ENCODE data around the gene RNASE8. TPM values are rescaled to one million over a fixed set of nuclear protein-coding genes. Genes with fewer than 3 reads are reported as not detected.

The RNASE8 gene
- total RNA-seq, 1 experiment from 2014 or later, result not detected

DNA sequence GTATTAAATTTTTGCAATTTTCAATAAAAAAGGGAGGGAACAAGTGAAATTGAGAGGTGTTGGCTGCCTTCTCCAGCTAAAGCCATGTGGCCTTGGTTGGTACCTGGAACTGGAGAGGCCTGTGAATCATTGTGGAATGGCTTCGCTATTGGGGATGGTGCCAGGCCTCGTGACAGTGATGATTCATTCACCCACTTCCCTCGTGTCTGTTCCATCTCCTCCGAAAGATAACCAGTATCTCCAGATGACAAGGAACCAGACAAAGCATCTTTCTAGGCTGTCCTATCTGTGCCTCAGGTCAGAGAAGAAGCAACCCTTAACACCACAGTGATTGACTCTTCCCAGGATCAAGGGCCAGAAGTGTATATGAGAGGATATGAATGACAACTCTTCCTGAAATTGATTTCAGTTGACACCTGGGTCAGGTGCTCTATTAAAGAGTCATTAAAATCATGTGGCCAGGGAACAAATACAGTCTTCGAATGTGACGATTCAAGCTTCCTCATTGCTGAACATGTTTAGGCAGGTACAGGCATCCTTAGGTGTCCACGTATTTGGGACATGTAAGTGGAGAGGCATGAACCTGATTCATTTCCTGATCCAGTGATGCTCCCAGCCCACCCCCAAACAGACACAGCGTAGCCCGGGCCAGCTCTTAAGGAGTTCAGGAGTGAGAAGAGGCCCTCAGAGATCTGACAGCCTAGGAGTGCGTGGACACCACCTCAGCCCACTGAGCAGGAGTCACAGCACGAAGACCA is 15.8 kb upstream of the RNASE8 start, which contains the start of gene RNASE7:
Gene RNASE7, plus strand, starts transcription at position 687 of the 758 bp plus-strand sequence. CDS start 631 bp downstream, outside the sequence.
- H3K9me3 ChIP-seq (ENCODE audit: low read length), result no peaks in the 10 kb centered on the region
- no peaks in the 10 kb centered on the region for H3K79me2 ChIP-seq (ENCODE audit: low read length)
- no peak within 1 kb of the TSS for H3K27ac ChIP-seq (ENCODE audit: low read length)
- no peaks in the 10 kb centered on the region for H3K27me3 ChIP-seq (ENCODE audit: low read length)
- no peak for DNase-seq
- no peak within 1 kb of the TSS for H3K4me3 ChIP-seq (ENCODE audit: low read length)
- no peaks in the 10 kb centered on the region for H3K9me2 ChIP-seq (replicated peaks; ENCODE audit: insufficient read depth, low read length)
- no peaks in the 10 kb centered on the region for H3K36me3 ChIP-seq (ENCODE audit: insufficient read depth, low read length)
- H4K20me1 ChIP-seq (ENCODE audit: insufficient read depth, low read depth, low read length), result no peaks in the 10 kb centered on the region
- H3K9ac ChIP-seq (ENCODE audit: low read length), result no peak within 1 kb of the TSS
- no peak within 1 kb of the TSS for H3K4me2 ChIP-seq (ENCODE audit: low read depth, low read length, poor library complexity, severe bottlenecking)
- H3K4me1 ChIP-seq (ENCODE audit: low read length), result no peaks in the 10 kb centered on the region
- no peak within 1 kb of the TSS for H2AFZ ChIP-seq (ENCODE audit: low read length)

DNA sequence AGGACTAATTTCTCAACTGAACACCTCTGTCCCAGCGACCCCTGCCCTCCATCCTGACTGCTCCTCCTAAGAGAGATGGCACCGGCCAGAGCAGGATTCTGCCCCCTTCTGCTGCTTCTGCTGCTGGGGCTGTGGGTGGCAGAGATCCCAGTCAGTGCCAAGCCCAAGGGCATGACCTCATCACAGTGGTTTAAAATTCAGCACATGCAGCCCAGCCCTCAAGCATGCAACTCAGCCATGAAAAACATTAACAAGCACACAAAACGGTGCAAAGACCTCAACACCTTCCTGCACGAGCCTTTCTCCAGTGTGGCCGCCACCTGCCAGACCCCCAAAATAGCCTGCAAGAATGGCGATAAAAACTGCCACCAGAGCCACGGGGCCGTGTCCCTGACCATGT is 14.7 kb upstream of the RNASE8 start:
- Histone ChIP-seq H2AFZ (ENCODE audit: low read length) (no peak overlapping the region), H3K9me2 (replicated peaks; ENCODE audit: insufficient read depth, low read length) (no peaks in the 10 kb centered on the region), H3K4me2 (ENCODE audit: low read depth, low read length, poor library complexity, severe bottlenecking) (no peak overlapping the region), H3K4me3 (ENCODE audit: low read length) (no peak overlapping the region), H3K4me1 (ENCODE audit: low read length) (no peaks in the 10 kb centered on the region), H3K9ac (ENCODE audit: low read length) (no peak overlapping the region), H4K20me1 (ENCODE audit: insufficient read depth, low read depth, low read length) (no peaks in the 10 kb centered on the region), H3K27me3 (ENCODE audit: low read length) (no peaks in the 10 kb centered on the region), H3K9me3 (ENCODE audit: low read length) (no peaks in the 10 kb centered on the region), H3K79me2 (ENCODE audit: low read length) (no peaks in the 10 kb centered on the region), H3K27ac (ENCODE audit: low read length) (no peak overlapping the region), H3K36me3 (ENCODE audit: insufficient read depth, low read length) (no peaks in the 10 kb centered on the region)
- DNase-seq, result no peak

DNA sequence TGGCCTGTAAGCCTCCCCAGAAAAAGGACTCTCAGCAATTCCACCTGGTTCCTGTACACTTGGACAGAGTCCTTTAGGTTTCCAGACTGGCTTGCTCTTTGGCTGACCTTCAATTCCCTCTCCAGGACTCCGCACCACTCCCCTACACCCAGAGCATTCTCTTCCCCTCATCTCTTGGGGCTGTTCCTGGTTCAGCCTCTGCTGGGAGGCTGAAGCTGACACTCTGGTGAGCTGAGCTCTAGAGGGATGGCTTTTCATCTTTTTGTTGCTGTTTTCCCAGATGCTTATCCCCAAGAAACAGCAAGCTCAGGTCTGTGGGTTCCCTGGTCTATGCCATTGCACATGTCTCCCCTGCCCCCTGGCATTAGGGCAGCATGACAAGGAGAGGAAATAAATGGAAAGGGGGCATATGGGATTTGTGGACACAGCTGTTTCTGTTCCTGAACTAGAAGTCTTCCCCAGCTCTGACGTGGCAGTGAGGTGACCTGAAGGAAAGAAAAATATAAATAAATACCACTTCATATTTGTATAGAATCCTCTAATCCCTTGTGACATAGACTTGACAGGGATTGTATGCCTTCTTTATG is 14.1 kb upstream of the RNASE8 start:
- H3K4me1 ChIP-seq (ENCODE audit: low read length), result no peaks in the 10 kb centered on the region
- H4K20me1 ChIP-seq (ENCODE audit: insufficient read depth, low read depth, low read length), result no peaks in the 10 kb centered on the region
- no peaks in the 10 kb centered on the region for H3K9me3 ChIP-seq (ENCODE audit: low read length)
- H2AFZ ChIP-seq (ENCODE audit: low read length), result no peak overlapping the region
- H3K27me3 ChIP-seq (ENCODE audit: low read length), result no peaks in the 10 kb centered on the region
- no peaks in the 10 kb centered on the region for H3K36me3 ChIP-seq (ENCODE audit: insufficient read depth, low read length)
- no peaks in the 10 kb centered on the region for H3K9me2 ChIP-seq (replicated peaks; ENCODE audit: insufficient read depth, low read length)
- no peak overlapping the region for H3K27ac ChIP-seq (ENCODE audit: low read length)
- no peak overlapping the region for H3K4me3 ChIP-seq (ENCODE audit: low read length)
- DNase-seq, result no peak
- no peak overlapping the region for H3K4me2 ChIP-seq (ENCODE audit: low read depth, low read length, poor library complexity, severe bottlenecking)
- no peak overlapping the region for H3K9ac ChIP-seq (ENCODE audit: low read length)
- no peaks in the 10 kb centered on the region for H3K79me2 ChIP-seq (ENCODE audit: low read length)

DNA sequence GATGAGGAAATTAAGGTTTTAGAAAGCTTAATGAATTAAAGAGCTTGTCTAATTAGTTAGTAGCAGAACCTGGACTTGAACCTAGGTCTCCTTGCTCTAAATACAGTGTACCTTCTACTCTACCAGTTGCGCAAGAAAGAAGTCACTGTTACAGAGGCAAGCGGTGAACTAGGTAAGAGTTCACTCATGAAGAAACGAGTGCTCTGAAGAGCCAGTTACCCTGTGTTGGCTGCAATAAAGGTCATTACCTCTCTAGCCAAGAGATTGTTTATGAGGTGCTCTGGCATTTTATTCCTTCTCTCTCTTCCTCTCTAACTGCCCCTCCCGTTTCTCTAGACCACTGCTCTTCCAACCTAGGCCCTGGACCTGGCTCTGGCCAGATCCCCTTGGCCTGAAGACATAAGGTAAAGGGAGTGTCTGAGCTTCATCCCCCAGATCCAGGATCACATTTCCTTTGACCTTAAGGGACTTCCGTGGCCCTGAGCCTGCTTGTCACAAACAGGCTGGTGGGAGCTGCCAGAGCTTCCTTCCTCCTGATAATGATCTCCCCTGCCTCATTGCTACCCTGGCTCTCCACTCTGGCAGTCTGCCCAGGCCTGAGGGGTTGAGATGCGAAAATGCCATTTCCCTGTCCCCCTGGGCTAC is 13.5 kb upstream of the RNASE8 start:
- H3K9me3 ChIP-seq (ENCODE audit: low read length), result no peaks in the 10 kb centered on the region
- DNase-seq, result no peak
- H3K36me3 ChIP-seq (ENCODE audit: insufficient read depth, low read length), result no peaks in the 10 kb centered on the region
- no peaks in the 10 kb centered on the region for H3K9me2 ChIP-seq (replicated peaks; ENCODE audit: insufficient read depth, low read length)
- H3K27me3 ChIP-seq (ENCODE audit: low read length), result no peaks in the 10 kb centered on the region
- H3K4me2 ChIP-seq (ENCODE audit: low read depth, low read length, poor library complexity, severe bottlenecking), result no peak overlapping the region
- no peaks in the 10 kb centered on the region for H4K20me1 ChIP-seq (ENCODE audit: insufficient read depth, low read depth, low read length)
- no peaks in the 10 kb centered on the region for H3K4me1 ChIP-seq (ENCODE audit: low read length)
- no peak overlapping the region for H2AFZ ChIP-seq (ENCODE audit: low read length)
- no peak overlapping the region for H3K4me3 ChIP-seq (ENCODE audit: low read length)
- H3K9ac ChIP-seq (ENCODE audit: low read length), result no peak overlapping the region
- no peaks in the 10 kb centered on the region for H3K79me2 ChIP-seq (ENCODE audit: low read length)
- H3K27ac ChIP-seq (ENCODE audit: low read length), result no peak overlapping the region

DNA sequence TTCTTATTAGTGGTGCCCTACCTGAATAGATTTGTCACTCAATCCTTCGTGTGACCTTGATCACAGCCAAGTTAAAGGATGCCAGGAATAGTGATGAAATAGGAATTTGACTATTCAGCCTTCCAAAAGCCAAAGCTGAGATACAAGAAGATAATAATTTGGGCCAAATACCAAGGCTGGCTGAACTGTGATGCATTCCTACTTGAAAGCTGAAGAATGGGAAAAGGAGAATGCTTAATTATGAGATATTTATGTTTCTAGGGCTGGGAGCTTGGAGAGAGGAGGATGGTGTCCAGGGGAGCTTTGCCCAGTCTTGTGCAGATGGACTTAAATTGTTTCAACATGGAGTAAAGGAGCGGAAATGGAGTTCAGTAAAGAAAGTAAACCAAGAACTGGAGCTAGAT is 10.2 kb upstream of the RNASE8 start:
- no peaks in the 10 kb centered on the region for H3K9me2 ChIP-seq (replicated peaks; ENCODE audit: insufficient read depth, low read length)
- H3K27me3 ChIP-seq (ENCODE audit: low read length), result no peaks in the 10 kb centered on the region
- no peaks in the 10 kb centered on the region for H3K79me2 ChIP-seq (ENCODE audit: low read length)
- no peaks in the 10 kb centered on the region for H3K4me1 ChIP-seq (ENCODE audit: low read length)
- DNase-seq, result no peak
- H3K36me3 ChIP-seq (ENCODE audit: insufficient read depth, low read length), result no peaks in the 10 kb centered on the region
- H2AFZ ChIP-seq (ENCODE audit: low read length), result no peak overlapping the region
- no peaks in the 10 kb centered on the region for H4K20me1 ChIP-seq (ENCODE audit: insufficient read depth, low read depth, low read length)
- H3K9ac ChIP-seq (ENCODE audit: low read length), result no peak overlapping the region
- H3K4me2 ChIP-seq (ENCODE audit: low read depth, low read length, poor library complexity, severe bottlenecking), result no peak overlapping the region
- no peak overlapping the region for H3K4me3 ChIP-seq (ENCODE audit: low read length)
- H3K9me3 ChIP-seq (ENCODE audit: low read length), result no peaks in the 10 kb centered on the region
- H3K27ac ChIP-seq (ENCODE audit: low read length), result no peak overlapping the region

DNA sequence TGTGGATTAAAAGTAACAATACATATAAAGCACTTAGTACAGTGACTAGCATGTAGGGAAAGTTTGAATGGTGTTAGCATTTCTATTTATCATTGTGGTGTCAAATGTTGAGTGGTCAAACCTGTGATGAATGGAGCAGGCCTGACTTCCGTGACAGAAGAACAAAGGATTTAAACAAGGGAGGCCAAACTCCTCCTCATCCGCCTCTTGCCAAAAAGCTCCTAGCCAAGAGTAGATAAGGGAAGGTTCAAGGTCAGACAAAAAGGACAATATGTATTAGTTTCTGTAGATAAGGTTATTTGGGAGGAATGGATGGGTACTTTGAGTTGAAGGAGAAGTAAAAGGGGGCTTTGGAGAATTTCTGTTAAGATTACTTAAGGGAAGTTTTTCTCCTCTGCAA is 9.0 kb upstream of the RNASE8 start:
- Histone ChIP-seq H3K4me1 (ENCODE audit: low read length) (no peaks in the 10 kb centered on the region), H3K9me3 (ENCODE audit: low read length) (no peaks in the 10 kb centered on the region), H3K36me3 (ENCODE audit: insufficient read depth, low read length) (no peaks in the 10 kb centered on the region), H3K27ac (ENCODE audit: low read length) (no peak overlapping the region), H4K20me1 (ENCODE audit: insufficient read depth, low read depth, low read length) (no peaks in the 10 kb centered on the region), H3K4me2 (ENCODE audit: low read depth, low read length, poor library complexity, severe bottlenecking) (no peak overlapping the region), H2AFZ (ENCODE audit: low read length) (no peak overlapping the region), H3K4me3 (ENCODE audit: low read length) (no peak overlapping the region), H3K9ac (ENCODE audit: low read length) (no peak overlapping the region), H3K79me2 (ENCODE audit: low read length) (no peaks in the 10 kb centered on the region), H3K27me3 (ENCODE audit: low read length) (no peaks in the 10 kb centered on the region), H3K9me2 (replicated peaks; ENCODE audit: insufficient read depth, low read length) (no peaks in the 10 kb centered on the region)
- no peak for DNase-seq

DNA sequence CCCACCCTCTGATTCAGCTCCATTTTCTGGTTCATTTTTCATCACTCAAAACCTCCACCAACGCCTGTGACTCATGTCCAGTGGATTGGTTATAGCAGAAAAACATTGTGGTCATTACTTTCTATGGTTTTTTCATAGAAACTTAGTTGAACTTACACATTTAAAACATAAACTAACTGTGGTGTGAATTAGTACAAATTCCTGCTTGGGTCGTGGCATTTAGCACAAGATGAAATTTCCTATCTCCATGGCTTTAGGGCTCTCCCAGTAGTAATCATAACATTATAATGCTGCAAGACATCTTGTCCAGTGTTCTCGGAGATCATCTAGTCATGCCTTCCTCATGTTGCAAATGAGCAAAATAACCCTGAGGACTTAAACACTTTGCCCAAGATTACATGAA is 8.3 kb upstream of the RNASE8 start:
- Histone ChIP-seq H3K79me2 (ENCODE audit: low read length) (no peaks in the 10 kb centered on the region), H3K9me3 (ENCODE audit: low read length) (no peaks in the 10 kb centered on the region), H3K27ac (ENCODE audit: low read length) (no peak overlapping the region), H3K9me2 (replicated peaks; ENCODE audit: insufficient read depth, low read length) (no peaks in the 10 kb centered on the region), H2AFZ (ENCODE audit: low read length) (no peak overlapping the region), H3K36me3 (ENCODE audit: insufficient read depth, low read length) (no peaks in the 10 kb centered on the region), H3K4me1 (ENCODE audit: low read length) (no peaks in the 10 kb centered on the region), H4K20me1 (ENCODE audit: insufficient read depth, low read depth, low read length) (no peaks in the 10 kb centered on the region), H3K4me2 (ENCODE audit: low read depth, low read length, poor library complexity, severe bottlenecking) (no peak overlapping the region), H3K9ac (ENCODE audit: low read length) (no peak overlapping the region), H3K27me3 (ENCODE audit: low read length) (no peaks in the 10 kb centered on the region), H3K4me3 (ENCODE audit: low read length) (no peak overlapping the region)
- DNase-seq, result no peak

DNA sequence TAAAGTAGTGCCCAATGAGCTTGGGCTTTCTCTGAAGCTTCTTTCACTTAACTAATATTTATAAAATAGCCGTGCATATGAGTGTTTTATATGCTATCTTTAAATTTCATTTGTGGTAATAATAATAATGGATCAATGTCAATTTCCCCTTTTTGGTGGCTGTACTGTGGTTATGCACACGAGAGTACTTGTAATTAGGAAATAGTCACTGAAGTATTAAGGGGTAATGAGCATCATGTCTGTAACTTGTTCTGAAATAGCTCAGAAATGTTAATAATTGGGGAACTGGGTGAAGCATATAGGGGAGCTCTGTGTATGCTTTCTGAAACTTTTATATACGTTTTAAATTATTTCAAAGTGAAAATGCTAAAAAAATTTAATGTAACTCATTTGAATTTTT is 7.0 kb upstream of the RNASE8 start:
- H3K27ac ChIP-seq (ENCODE audit: low read length), result no peak overlapping the region
- no peaks in the 10 kb centered on the region for H3K27me3 ChIP-seq (ENCODE audit: low read length)

More for the DNA sequence above, 7.0 kb upstream of the RNASE8 start:
- Histone ChIP-seq H3K9me2 (replicated peaks; ENCODE audit: insufficient read depth, low read length) (no peaks in the 10 kb centered on the region), H3K4me3 (ENCODE audit: low read length) (no peak overlapping the region), H3K9ac (ENCODE audit: low read length) (no peak overlapping the region), H3K79me2 (ENCODE audit: low read length) (no peaks in the 10 kb centered on the region), H2AFZ (ENCODE audit: low read length) (no peak overlapping the region), H3K4me1 (ENCODE audit: low read length) (no peaks in the 10 kb centered on the region), H3K4me2 (ENCODE audit: low read depth, low read length, poor library complexity, severe bottlenecking) (no peak overlapping the region), H4K20me1 (ENCODE audit: insufficient read depth, low read depth, low read length) (no peaks in the 10 kb centered on the region), H3K36me3 (ENCODE audit: insufficient read depth, low read length) (no peaks in the 10 kb centered on the region), H3K9me3 (ENCODE audit: low read length) (no peaks in the 10 kb centered on the region)
- no peak for DNase-seq
